SKM-1 treated with dmso at 0.1 percent for 144 hours (cell line): ENCODE results near the gene NFS1.
"Not testable (repeated sequence)": the region's sequence is repeated elsewhere in the genome, so short reads cannot be mapped to it uniquely, and the experiment has no call there.

ENCODE experiments used
- DNase-seq: peaks from one replicate; lab custom pipeline; 2025; ENCODE audit not compliant: unreplicated experiment; lab: John Stamatoyannopoulos, UW

NFS1 gene

DNA sequence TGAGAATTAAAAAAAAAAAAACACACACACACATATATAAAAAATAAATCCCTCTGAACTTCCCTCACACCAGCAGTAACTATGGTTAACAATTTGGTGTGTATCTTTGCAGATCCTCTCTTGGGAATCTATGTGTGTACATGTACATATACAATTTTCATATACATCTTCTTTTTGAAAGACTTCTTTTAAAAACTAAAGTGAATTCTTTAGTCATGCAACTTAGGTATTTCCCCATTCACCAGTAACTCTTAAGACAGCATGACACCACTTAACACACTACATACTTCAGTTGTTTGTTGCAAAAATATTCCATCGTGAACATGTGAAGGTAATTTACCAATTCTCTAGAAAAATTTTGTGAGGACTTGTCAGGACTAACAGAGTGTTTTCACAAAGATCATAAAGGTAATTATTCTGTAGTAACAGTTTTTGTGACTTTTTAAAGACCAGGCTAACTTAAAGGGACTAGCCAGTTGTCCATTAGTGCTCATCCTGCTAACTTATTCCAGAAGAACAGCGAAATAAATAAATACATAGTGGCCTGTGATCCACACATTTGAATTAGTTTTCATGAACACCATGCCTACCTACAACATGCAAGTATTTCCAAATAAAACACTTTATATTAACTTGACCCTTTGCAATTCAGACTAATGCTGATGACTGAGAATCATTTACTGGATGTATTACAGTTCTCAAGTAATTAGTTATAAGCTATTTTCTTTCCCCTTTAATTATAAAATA is 30.9 kb upstream of the NFS1 start:
- no peak for DNase-seq

DNA sequence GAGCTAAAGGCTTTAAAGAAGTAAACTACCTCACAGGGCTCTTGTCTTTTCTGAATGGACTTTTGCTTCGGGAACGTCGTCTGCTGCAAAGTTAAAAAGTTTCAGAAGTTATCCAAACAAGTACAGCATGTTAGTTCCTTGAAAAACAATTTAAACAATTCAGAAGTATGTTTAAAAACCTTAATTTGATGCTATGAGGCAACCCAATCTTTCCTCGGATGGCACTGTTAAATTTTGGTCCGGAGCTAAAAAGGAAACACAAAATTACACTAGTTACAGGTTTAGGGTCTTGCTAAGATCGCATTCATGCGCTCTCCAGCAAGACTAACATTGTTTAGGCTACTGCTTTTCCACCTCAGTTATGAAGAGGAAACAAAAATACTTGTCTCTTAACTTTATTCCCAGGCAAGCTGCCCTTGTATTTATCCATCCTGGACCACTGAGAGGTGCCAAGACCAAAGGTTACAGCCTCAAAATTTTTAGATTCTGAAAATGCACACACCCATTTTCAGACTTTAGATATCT is 30.2 kb upstream of the NFS1 start:
- DNase-seq: no peak

DNA sequence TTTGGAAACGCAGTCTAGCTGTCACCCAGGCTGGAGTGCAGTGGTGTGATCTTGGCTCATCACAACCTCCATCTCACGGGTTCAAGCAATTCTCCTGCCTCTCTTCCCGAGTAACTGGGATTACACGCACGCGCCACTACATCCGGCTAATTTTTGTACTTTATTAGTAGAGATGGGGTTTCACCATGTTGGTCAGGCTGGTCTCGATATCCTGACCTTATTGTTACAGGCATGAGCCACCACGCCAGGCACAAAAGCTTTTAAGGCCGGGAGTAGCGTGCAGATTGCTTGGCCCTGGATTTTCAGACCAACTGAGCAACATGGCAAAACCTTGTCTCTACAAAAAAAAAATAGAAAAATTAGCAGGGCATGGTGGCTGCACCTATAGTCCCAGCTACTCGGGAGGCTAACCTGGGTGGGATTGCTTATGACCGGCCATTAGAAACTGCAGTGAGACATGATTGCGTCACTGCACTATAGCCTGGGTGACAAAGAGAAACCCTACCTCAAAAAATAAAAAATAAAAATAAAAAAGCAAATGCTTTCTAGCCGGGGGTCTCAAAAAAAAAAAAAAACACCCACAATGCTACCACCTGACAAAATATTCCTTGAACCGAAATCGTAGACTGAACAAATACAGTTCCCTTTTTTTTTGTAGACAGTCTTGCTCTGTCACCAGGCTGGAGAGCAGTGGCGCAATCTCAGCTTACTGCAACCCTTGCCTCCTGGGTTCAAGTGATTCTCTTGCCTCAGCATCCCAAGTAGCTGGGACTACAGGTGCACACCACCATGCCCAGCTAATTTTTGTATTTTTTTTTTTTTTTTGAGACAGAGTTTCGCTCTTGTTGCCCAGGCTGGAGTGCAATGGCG is 27.9 kb upstream of the NFS1 start:
- DNase-seq: peak; percentile 48

DNA sequence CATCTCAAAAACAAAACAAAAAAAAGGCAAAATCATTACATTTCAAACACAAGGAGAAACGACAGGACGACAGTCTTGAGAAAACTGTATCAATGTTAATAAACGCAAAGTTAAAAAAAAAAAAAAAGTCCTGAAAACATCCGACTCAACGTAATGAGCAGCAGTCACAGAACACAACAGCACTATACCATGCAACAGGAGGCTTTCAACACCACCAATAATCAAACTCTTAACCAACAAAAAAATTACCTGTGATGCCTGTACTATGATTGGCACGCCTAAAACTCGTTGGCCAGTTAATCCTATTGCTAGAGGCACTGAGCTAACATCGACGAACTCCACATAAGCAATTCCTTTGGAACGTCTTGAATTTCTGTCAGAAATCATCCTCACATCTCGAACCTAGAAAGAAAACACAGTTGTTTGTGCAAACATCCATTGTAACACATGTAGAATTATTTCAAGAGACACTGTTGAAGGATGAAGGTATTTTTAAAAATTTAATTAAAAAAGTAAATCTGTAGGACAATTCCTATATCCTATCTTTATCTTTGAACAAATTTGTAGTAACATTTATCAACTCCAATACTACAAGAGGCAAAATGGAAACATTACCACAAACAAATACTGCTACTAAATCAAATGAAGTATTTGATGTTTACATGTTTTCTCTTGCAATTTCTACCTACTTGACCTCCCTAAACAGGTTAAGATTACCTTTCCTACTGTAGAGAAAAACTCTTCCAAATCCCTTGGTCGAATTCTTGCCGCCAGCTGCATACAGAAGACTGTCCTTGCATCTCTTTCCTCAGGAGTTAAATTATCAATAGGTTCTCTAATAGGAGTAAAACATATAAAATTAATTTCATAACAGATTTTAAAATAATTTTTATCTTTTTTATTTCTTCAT is 25.4 kb upstream of the NFS1 start:
- DNase-seq: no peak

DNA sequence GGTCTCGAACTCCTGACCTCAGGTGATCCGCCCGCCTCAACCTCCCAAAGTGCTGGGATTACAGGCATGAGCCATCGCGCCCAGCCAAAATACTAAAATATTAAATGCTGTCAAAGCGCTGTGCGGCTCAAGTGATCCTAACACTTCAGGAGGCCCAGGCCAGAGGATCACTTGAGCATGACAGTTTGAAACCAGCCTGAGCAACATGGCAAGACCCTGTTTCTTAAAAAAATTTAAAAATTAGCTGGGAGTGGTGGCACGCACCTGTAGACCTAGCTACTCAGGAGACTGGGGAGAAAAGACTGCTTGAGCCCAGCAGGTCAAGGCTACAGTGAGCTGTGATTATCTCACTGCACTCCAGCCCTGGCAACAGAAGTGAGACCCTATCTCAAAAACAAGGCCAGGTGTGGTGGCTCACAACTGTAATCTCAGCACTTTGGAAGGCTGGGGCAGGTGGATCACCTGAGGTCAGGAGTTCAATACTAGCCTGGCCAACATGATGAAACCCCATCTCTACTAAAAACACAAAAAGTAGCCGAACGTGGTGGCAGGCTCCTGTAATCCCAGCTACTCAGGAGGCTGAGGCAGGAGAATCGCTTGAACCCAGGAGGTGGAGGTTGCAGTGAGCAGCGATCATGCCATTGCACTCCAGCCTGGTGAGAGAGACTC is 24.6 kb upstream of the NFS1 start:
- DNase-seq: not testable (repeated sequence)

DNA sequence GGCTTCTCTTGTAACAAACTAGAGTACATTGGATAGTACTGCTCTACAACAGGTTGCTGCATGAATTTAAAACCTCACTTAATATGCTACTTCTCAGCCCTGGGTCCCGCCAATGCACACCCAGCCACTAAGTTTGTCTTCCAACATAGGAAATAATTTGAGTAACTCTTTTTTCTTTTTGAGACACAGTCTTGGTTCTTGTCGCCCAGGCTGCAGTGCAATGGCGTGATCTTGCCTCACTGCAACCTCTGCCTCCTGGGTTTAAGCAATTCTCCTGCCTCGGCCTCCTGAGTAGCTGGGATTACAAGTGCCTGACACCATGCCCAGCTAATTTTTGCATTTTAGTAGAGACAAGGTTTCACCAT is 24.1 kb upstream of the NFS1 start:
- DNase-seq: not testable (repeated sequence)

GRCh38 chr20:35721621-35722020 is 22.5 kb upstream of the NFS1 start:
- no peak for DNase-seq

- DNase-seq: no peak
These were observed 22.1 kb upstream of the NFS1 start for GRCh38 chr20:35721219-35721618.

GRCh38 chr20:35720165-35721123 is 21.3 kb upstream of the NFS1 start:
- no peak for DNase-seq

DNA sequence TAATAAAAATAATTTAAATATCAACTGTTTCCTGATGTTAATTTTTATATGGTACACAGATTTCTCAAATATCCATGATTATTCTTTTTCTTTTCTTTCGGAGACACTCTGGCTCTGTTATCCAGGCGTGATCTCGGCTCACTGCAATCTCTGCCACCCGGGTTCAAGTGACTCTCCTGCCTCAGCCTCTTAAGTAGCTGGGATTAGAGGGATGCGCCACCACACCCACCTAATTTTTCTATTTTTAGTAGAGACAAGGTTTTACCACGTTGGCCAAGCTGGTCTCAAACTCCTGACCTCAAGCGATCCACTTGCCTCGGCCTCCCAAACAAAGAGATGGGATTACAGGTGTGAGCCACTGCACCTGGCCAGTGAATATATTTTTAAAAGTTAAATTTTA is 20.6 kb upstream of the NFS1 start:
- no peak for DNase-seq

DNA sequence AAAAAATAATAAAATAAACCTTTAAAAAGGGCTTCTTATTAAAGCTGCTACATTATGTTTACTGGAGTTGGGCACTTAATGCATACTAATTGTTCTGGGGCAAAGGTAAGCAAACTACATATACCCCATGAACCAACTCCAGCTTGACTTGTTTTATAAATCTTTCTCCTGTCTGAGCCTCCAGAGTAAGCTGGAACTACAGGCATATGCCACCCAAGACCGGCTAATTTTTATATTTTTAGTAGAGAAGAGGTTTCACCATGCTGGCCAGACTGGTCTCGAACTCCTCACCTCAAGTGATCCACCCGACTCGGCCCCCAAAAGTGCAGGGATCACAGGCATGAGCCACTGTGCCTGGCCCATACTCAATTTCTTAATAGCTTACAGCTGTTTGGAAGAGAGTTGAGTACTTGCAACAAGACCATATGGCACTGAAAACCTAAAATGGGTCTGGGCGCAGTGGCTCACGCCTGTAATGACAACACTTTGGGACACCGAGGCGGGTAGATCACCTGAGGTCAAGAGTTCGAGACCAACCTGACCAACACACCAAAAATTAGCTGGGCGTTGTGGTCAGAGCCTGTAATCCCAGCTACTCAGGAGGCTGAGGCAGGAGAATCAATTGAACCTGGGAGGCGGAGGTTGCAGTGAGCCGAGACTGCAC is 20.0 kb upstream of the NFS1 start:
- no peak for DNase-seq

DNA sequence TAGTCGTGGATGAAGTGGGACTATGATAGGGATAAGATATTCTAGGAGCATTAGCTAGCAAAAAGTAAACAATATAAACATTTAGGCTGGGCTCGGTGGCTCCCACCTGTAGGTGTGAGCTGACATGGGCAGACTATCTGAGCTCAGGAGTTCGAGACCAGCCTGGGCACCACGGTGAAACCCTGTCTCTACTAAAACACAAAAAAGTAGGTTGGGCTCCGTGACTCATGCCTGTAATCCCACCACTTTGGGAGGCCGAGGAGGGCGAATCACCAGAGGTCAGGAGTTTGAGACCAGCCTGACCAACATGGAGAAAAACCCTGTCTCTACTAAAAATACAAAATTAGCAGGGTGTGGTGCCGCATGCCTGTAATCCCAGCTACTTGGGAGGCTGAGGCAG is 19.2 kb upstream of the NFS1 start:
- not testable (repeated sequence) for DNase-seq

- no peak for DNase-seq
These were observed 17.2 kb upstream of the NFS1 start for GRCh38 chr20:35716330-35716729.

- no peak for DNase-seq
These were observed 16.5 kb upstream of the NFS1 start for GRCh38 chr20:35715652-35716051.

DNA sequence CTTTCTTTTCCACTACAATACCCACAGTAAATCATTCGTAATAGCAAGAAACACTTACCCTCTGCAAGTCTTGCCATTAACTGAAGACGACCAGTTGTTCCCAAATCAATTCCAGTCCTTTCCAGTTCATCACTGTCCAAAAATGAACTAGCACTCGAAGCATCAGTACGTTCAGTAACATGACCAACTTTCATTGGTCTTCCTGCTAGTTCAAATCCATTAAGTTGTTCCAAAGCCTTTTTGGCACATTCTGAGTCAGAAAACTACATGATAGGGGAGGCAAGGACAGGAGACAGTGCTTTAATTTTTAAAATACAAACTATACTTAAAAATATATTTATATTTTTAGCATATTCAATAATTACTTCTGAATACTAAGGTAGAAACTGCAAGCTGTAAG is 15.0 kb upstream of the NFS1 start:
- DNase-seq: no peak

GRCh38 chr20:35713120-35713519 is 14.0 kb upstream of the NFS1 start:
- not testable (repeated sequence) for DNase-seq

- DNase-seq: no peak
These were observed 12.5 kb upstream of the NFS1 start for GRCh38 chr20:35711588-35712209.

DNA sequence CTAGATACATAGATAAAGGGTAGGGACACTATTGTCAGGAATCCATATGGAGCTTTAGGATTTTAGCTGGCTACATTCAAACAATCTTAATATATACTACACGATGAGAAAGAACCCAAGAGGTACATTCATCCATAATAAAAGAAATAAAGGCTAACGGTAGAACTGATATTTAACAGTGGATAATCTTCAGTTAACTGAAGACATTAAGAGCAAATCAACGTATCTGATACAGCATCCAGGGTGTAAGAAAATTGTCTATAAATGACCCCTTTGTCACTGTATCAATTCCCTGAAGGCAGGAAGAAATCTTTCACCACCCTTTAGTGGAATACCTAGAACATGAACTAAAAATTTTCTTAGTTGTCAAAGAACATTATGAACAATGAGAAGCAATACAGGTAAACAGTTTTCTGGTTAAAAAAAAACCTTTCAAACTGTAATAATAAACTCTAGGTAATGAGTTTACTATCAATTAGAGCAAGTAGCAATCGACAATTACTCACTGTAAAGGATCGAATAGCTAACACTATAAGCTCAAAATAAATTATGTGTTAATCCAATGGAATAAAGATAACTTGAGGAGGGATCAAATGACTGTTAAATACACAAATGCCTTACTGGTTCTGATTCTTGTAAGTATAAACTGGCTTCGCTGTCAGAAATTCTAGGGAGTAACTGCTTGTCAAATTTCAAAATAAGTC is 11.9 kb upstream of the NFS1 start:
- no peak for DNase-seq
